ENCODE results near the gene SELL. TPM values are rescaled to one million over a fixed set of nuclear protein-coding genes. Genes with fewer than 3 reads are reported as not detected.

The SELL gene
- total RNA-seq (2014; rRNA removed; shearing (Covaris generic)) (not detected in 2 replicates), polyA plus RNA-seq (2016; fragmentation: Nextera tagmentation; extraction: Ambion mirVana) (not detected in 2 replicates)
- long read RNA-seq: 0 reads

- Histone ChIP-seq H4K20me1 (replicated peaks; ENCODE audit: insufficient read depth) (no peaks in the 10 kb centered on the region), H3K4me1 (ENCODE audit: insufficient read depth) (peaks cover 4% of the 10 kb centered on the region; the same call in 1 of the 2 replicates), H3K27ac (ENCODE audit: low read depth) (no peak within 1 kb of the TSS), H3K36me3 (ENCODE audit: insufficient read depth) (no peaks in the 10 kb centered on the region), H3K79me2 (replicated peaks; ENCODE audit: insufficient read depth) (no peaks in the 10 kb centered on the region), H3F3A (replicated peaks; ENCODE audit: low read depth) (no peaks in the 10 kb centered on the region), H3K9me2 (ENCODE audit: insufficient read depth) (no peaks in the 10 kb centered on the region), H3K27me3 (ENCODE audit: insufficient read depth) (no peaks in the 10 kb centered on the region), H2AFZ (peak within 1 kb of the TSS; percentile 90), H3K4me3 (peak within 1 kb of the TSS; percentile 18), H3K4me2 (peak within 1 kb of the TSS; percentile 62)
- Mint-ChIP-seq H3K9me3 (peaks cover 11% of the 10 kb centered on the region), H3K4me1 (peaks cover 7% of the 10 kb centered on the region; the same call in 2 of the 3 replicates), H3K36me3 (ENCODE audit: low read depth) (no peaks in the 10 kb centered on the region), H3K4me3 (peak within 1 kb of the TSS; percentile 52; the same call in 2 of the 3 replicates), H3K27ac (no peak within 1 kb of the TSS), H3K27me3 (ENCODE audit: insufficient read depth, low read depth, poor library complexity) (no peaks in the 10 kb centered on the region)
- ATAC-seq (peak; percentile 99), DNase-seq (ENCODE audit: low spot score) (peak; percentile 88)
- TF ChIP-seq CREB1 (CRISPR knock-in tag; IDR thresholded peaks at IDR 0.05; ENCODE audit: low read depth): no peak
- peak; percentile 88 to 94 for TF ChIP-seq CTCF (conservative IDR thresholded peaks at IDR 0.05; ENCODE audit: low read depth in 2 of 2)
Observed at GRCh38 chr1:169711469-169712308, at the start of gene SELL. Gene SELL (minus strand): TSS chr1:169711620. CDS start chr1:169711498, 122 bp downstream.

GRCh38 chr1:169759038-169759437, 47.6 kb upstream of the SELL start:
- Mint-ChIP-seq H3K27ac (no peak overlapping the region), H3K4me1 (peaks cover 4% of the 10 kb centered on the region; the same call in 2 of the 3 replicates), H3K4me3 (no peak overlapping the region), H3K9me3 (peaks cover 31% of the 10 kb centered on the region), H3K27me3 (ENCODE audit: insufficient read depth, low read depth, poor library complexity) (no peaks in the 10 kb centered on the region), H3K36me3 (ENCODE audit: low read depth) (peaks cover 12% of the 10 kb centered on the region; the same call in 2 of the 3 replicates)
- H3F3A ChIP-seq (replicated peaks; ENCODE audit: low read depth): no peaks in the 10 kb centered on the region
- no peak overlapping the region for H3K4me2 ChIP-seq
- peaks cover 3% of the 10 kb centered on the region; the same call in 1 of the 2 replicates for H3K9me2 ChIP-seq (ENCODE audit: insufficient read depth)
- H3K36me3 ChIP-seq (ENCODE audit: insufficient read depth): peaks cover 2% of the 10 kb centered on the region; the same call in 1 of the 2 replicates
- H4K20me1 ChIP-seq (replicated peaks; ENCODE audit: insufficient read depth): no peaks in the 10 kb centered on the region
- H3K4me3 ChIP-seq: no peak overlapping the region
- no peaks in the 10 kb centered on the region for H3K79me2 ChIP-seq (replicated peaks; ENCODE audit: insufficient read depth)
- H3K27me3 ChIP-seq (ENCODE audit: insufficient read depth): no peaks in the 10 kb centered on the region
- H2AFZ ChIP-seq: no peak overlapping the region
- no peaks in the 10 kb centered on the region for H3K4me1 ChIP-seq (ENCODE audit: insufficient read depth)
- no peak for ATAC-seq
- DNase-seq (ENCODE audit: low spot score): no peak
- H3K27ac ChIP-seq (ENCODE audit: low read depth): no peak overlapping the region
- TF ChIP-seq ZNF331 (CRISPR knock-in tag; IDR thresholded peaks at IDR 0.05; ENCODE audit: low read depth) (no peak), CREB1 (CRISPR knock-in tag; IDR thresholded peaks at IDR 0.05; ENCODE audit: low read depth) (no peak), ZNF462 (CRISPR knock-in tag; IDR thresholded peaks at IDR 0.05) (no peak), EZH2phosphoT487 (IDR thresholded peaks at IDR 0.05; ENCODE audit: unreplicated experiment) (no peak), JUNB (IDR thresholded peaks at IDR 0.05; ENCODE audit: unreplicated experiment) (no peak), REST (IDR thresholded peaks at IDR 0.05; ENCODE audit: unreplicated experiment) (no peak), POLR2AphosphoS5 (IDR thresholded peaks at IDR 0.05; ENCODE audit: low read depth) (no peak)

Data from GM23338 (cell line).